PC-3 (cell line): Measurements from ENCODE around the gene FOXK2. TPM values are rescaled to one million over a fixed set of nuclear protein-coding genes. Genes with fewer than 3 reads are reported as not detected.
A peak's percentile ranks its signal among the peaks of the same experiment; 100 is the strongest.

ENCODE experiments used
- ATAC-seq: fragments of 200-7000 bp; cut with Tn5 transposase; 2 replicates; pipeline ENCODE4 v1.9.1; 2020; ENCODE audit warnings: mild to moderate bottlenecking, moderate library complexity
- BruUV-seq: library from RNA; stranded (reverse); fragments of 400-500 nt; replicated peaks from 2 replicates; lab custom pipeline; 2021; lab: Mats Ljungman, UMichigan
- CTCF ChIA-PET: fragments of 300-600 bp; sonication (Branson Sonifier 250); formaldehyde crosslinking; loops from one replicate; lab custom pipeline; 2022; ENCODE audit warnings: antibody characterized with exemption; lab: Charles Lee
- POLR2A ChIA-PET: fragments of 300-600 bp; sonication (Branson Sonifier 250); formaldehyde crosslinking; loops from one replicate; lab custom pipeline; 2022; ENCODE audit warnings: antibody characterized with exemption; ENCODE audit not compliant: unreplicated experiment; lab: Charles Lee
- DNase-seq: peaks from one replicate; pipeline ENCODE4 v3.0.0-alpha.2; 2015
- H2AFZ ChIP-seq: fragments of 300-600 bp; sonication (generic); 2 replicates; pipeline ENCODE4 v1.6.0; 2016; ENCODE audit warnings: antibody characterized with exemption, low read length
- H3F3A ChIP-seq: fragments of 300-600 bp; sonication (generic); one replicate; pipeline ENCODE4 v1.6.0; 2017; ENCODE audit warnings: antibody characterized with exemption, low read length, control low read depth, mild to moderate bottlenecking; ENCODE audit not compliant: unreplicated experiment
- H3K27ac ChIP-seq: fragments of 300-600 bp; sonication (generic); 2 replicates; pipeline ENCODE4 v1.5.1; 2016; ENCODE audit warnings: mild to moderate bottlenecking, low read length
- H3K27me3 ChIP-seq: fragments of 300-600 bp; sonication (generic); 2 replicates; pipeline ENCODE4 v1.6.1; 2016; ENCODE audit warnings: low read length, mixed read lengths
- H3K36me3 ChIP-seq: fragments of 300-600 bp; sonication (generic); 2 replicates; pipeline ENCODE4 v1.6.1; 2016; ENCODE audit warnings: low read depth, mixed run types, low read length, mixed read lengths
- H3K4me1 ChIP-seq: fragments of 300-600 bp; sonication (generic); 2 replicates; pipeline ENCODE4 v1.5.1; 2016; ENCODE audit warnings: low read length; ENCODE audit not compliant: insufficient read depth
- H3K4me2 ChIP-seq: fragments of 300-600 bp; sonication (generic); 2 replicates; pipeline ENCODE4 v1.6.0; 2016; ENCODE audit warnings: low read length
- H3K4me3 ChIP-seq: fragments of 300-600 bp; sonication (generic); 2 replicates; pipeline ENCODE4 v1.5.1; 2016; ENCODE audit warnings: mild to moderate bottlenecking, low read length, mixed read lengths
- H3K79me2 ChIP-seq: fragments of 300-600 bp; sonication (generic); 2 replicates; pipeline ENCODE4 v1.6.1; 2017; ENCODE audit warnings: low read length, mixed read lengths
- H3K9ac ChIP-seq: fragments of 300-600 bp; sonication (generic); 2 replicates; pipeline ENCODE4 v1.6.0; 2016; ENCODE audit warnings: mild to moderate bottlenecking, low read length
- H3K9me2 ChIP-seq: fragments of 300-600 bp; sonication (generic); replicated peaks from 2 replicates; pipeline ENCODE4 v1.6.1; 2016; ENCODE audit warnings: mixed run types, low read length, mixed read lengths
- H3K9me3 ChIP-seq: fragments of 300-600 bp; sonication (generic); 2 replicates; pipeline ENCODE4 v1.6.1; 2016; ENCODE audit warnings: low read length, mixed read lengths
- H4K20me1 ChIP-seq: fragments of 300-600 bp; sonication (generic); 2 replicates; pipeline ENCODE4 v1.6.1; 2016; ENCODE audit warnings: low read length, mixed read lengths
- CTCF ChIP-seq: fragments of 300-600 bp; sonication (generic); conservative IDR thresholded peaks from 2 replicates; pipeline ENCODE4 v1.5.1; 2017; ENCODE audit warnings: antibody characterized with exemption, low read depth, mild to moderate bottlenecking, low read length
- EZH2 ChIP-seq: fragments of 300-600 bp; sonication (generic); IDR thresholded peaks from one replicate; pipeline ENCODE4 v1.6.1; 2017; ENCODE audit warnings: antibody characterized with exemption, mild to moderate bottlenecking, low read length; ENCODE audit not compliant: unreplicated experiment
- EZH2phosphoT487 ChIP-seq: fragments of 300-600 bp; sonication (generic); IDR thresholded peaks from 2 replicates; pipeline ENCODE4 v1.6.1; 2018; ENCODE audit warnings: mild to moderate bottlenecking, antibody characterized with exemption, low read length, borderline replicate concordance
- intact Hi-C: fragments of 100-400 bp; cut with micrococcal nuclease; formaldehyde crosslinking; loops from 2 replicates; pipeline ENCODE4 v1.9.0; 2023
- total RNA-seq: library from RNA; depleted of rRNA; stranded (reverse); fragments of >200 nt; gene quantifications from 2 replicates; pipeline ENCODE4 v1.2.3, GENCODE V29; 2014

FOXK2 gene
- total RNA-seq, 1 experiment from 2014 or later, result 60.5 TPM

- CTCF ChIA-PET, result no interaction called here
- peak; percentile 83 for DNase-seq
Measured at GRCh38 chr17:82592767-82593589, 73.4 kb downstream of the FOXK2 start.

GRCh38 chr17:82593590-82594087, 74.1 kb downstream of the FOXK2 start:
- TSS peak; percentile 46 for BruUV-seq
- Histone ChIP-seq H3K36me3 (peaks cover 29% of the 10 kb centered on the region), H2AFZ (0 out of 2 replicates have a peak overlapping the region, but pooled peaks have one; percentile 25), H4K20me1 (no peaks in the 10 kb centered on the region), H3F3A (peaks cover 10% of the 10 kb centered on the region), H3K4me2 (peak overlapping the region; percentile 85), H3K27me3 (no peaks in the 10 kb centered on the region), H3K79me2 (peaks cover 5% of the 10 kb centered on the region; the same call in 1 of the 2 replicates), H3K4me1 (peaks cover 15% of the 10 kb centered on the region), H3K27ac (peak overlapping the region; percentile 50), H3K9me2 (no peaks in the 10 kb centered on the region), H3K9me3 (no peaks in the 10 kb centered on the region), H3K4me3 (peak overlapping the region; percentile 63), H3K9ac (peak overlapping the region; percentile 54)
- CTCF ChIA-PET, result no interaction called here
- no peak for ATAC-seq
- intact Hi-C loops, result no loop called here
- DNase-seq, result no peak
- POLR2A ChIA-PET, result no interaction called here
- no peak for TF ChIP-seq EZH2
- TF ChIP-seq CTCF, result no peak
- no peak for TF ChIP-seq EZH2phosphoT487

More at GRCh38 chr17:82592767-82593589, 73.4 kb downstream of the FOXK2 start:
- Histone ChIP-seq H3K4me3 (peak overlapping the region; percentile 63), H3K9me2 (no peaks in the 10 kb centered on the region), H3K36me3 (peaks cover 25% of the 10 kb centered on the region; the same call in 1 of the 2 replicates), H3K79me2 (peaks cover 5% of the 10 kb centered on the region; the same call in 1 of the 2 replicates), H4K20me1 (no peaks in the 10 kb centered on the region), H3K9me3 (no peaks in the 10 kb centered on the region), H3K27ac (peak overlapping the region; percentile 50), H3K27me3 (no peaks in the 10 kb centered on the region), H3F3A (peaks cover 10% of the 10 kb centered on the region), H3K4me2 (peak overlapping the region; percentile 85), H3K4me1 (peaks cover 15% of the 10 kb centered on the region), H2AFZ (0 out of 2 replicates have a peak overlapping the region, but pooled peaks have one; percentile 25), H3K9ac (peak overlapping the region; percentile 54)
- intact Hi-C loops, result no loop called here
- TF ChIP-seq EZH2 (no peak), CTCF (no peak), EZH2phosphoT487 (no peak)
- POLR2A ChIA-PET, result no interaction called here
- no TSS peak for BruUV-seq
- ATAC-seq, result peak; percentile 55

- H3K27me3 ChIP-seq, result no peaks in the 10 kb centered on the region
- POLR2A ChIA-PET, result no interaction called here
- H3K4me3 ChIP-seq, result no peak overlapping the region
- CTCF ChIA-PET, result no interaction called here
- no TSS peak for BruUV-seq
- peaks cover 15% of the 10 kb centered on the region for H3K4me1 ChIP-seq
- peaks cover 30% of the 10 kb centered on the region for H3K36me3 ChIP-seq
- peaks cover 5% of the 10 kb centered on the region; the same call in 1 of the 2 replicates for H3K79me2 ChIP-seq
- H3K9ac ChIP-seq, result no peak overlapping the region
- H4K20me1 ChIP-seq, result no peaks in the 10 kb centered on the region
- ATAC-seq, result no peak
- H3K9me3 ChIP-seq, result no peaks in the 10 kb centered on the region
- TF ChIP-seq EZH2phosphoT487 (no peak), CTCF (no peak), EZH2 (no peak)
- no peak overlapping the region for H3K4me2 ChIP-seq
- peaks cover 10% of the 10 kb centered on the region for H3F3A ChIP-seq
- no peaks in the 10 kb centered on the region for H3K9me2 ChIP-seq
- H3K27ac ChIP-seq, result no peak overlapping the region
- intact Hi-C loops, result no loop called here
- no peak for DNase-seq
- H2AFZ ChIP-seq, result no peak overlapping the region
Measured at GRCh38 chr17:82594571-82594970, 75.0 kb downstream of the FOXK2 start.
